Subcutaneous abdominal adipose tissue (tissue), 5 donors: Measurements from ENCODE around the gene ZNF318.
A peak's percentile ranks its signal among the peaks of the same experiment; 100 is the strongest.
"Not testable (repeated sequence)": the region's sequence is repeated elsewhere in the genome, so short reads cannot be mapped to it uniquely, and the experiment has no call there.

Experiments used
- H3K27ac ChIP-seq: one replicate; pipeline ENCODE4 v1.7.0; 2013; ENCODE audit warnings: low read depth, mild to moderate bottlenecking, inconsistent platforms, low read length, moderate library complexity
- H3K27me3 ChIP-seq, 5 donors: one replicate each; pipeline ENCODE4 v1.7.0; 2013; ENCODE audit warnings: low read length in 5 of 5, inconsistent platforms in 1 of 5; ENCODE audit not compliant: control insufficient read depth in 5 of 5, insufficient read depth in 4 of 5
- H3K36me3 ChIP-seq, 5 donors: one replicate each; pipeline ENCODE4 v1.7.0; 2013; ENCODE audit warnings: low read length in 5 of 5; ENCODE audit not compliant: control insufficient read depth in 5 of 5, insufficient read depth in 5 of 5
- H3K4me1 ChIP-seq, 5 donors: one replicate each; pipeline ENCODE4 v1.7.0; 2013; ENCODE audit warnings: low read length in 5 of 5, mild to moderate bottlenecking in 3 of 5, moderate library complexity in 1 of 5; ENCODE audit not compliant: control insufficient read depth in 5 of 5, insufficient read depth in 5 of 5
- H3K4me3 ChIP-seq, 5 donors: one replicate each; pipeline ENCODE4 v1.7.0; 2013; ENCODE audit warnings: low read length in 5 of 5, low read depth in 1 of 5
- H3K9ac ChIP-seq, 5 donors: one replicate each; pipeline ENCODE4 v1.7.0; 2013; ENCODE audit warnings: low read length in 5 of 5, mild to moderate bottlenecking in 4 of 5, moderate library complexity in 3 of 5
- H3K9me3 ChIP-seq, 5 donors: one replicate each; pipeline ENCODE4 v1.7.0; 2013; ENCODE audit warnings: low read length in 5 of 5; ENCODE audit not compliant: control insufficient read depth in 5 of 5
- donor health status: healthy.
- donor health status: healthy.
- donor health status: healthy.
- donor health status: healthy.
- donor health status: healthy.

The ZNF318 gene

GRCh38 chr6:43401730-43402129 lies 32.3 kb upstream of the ZNF318 start:
- Histone ChIP-seq H3K9me3 (no peaks in the 10 kb centered on the region), H3K4me1 (peaks cover 0 to 13% (median 6%) of the 10 kb centered on the region in 5 donors), H3K4me3 (no peak overlapping the region), H3K27me3 (no peaks in the 10 kb centered on the region), H3K36me3 (peaks cover 0 to 5% (median 0%) of the 10 kb centered on the region in 5 donors), H3K27ac (no peak overlapping the region), H3K9ac (no peak overlapping the region)

GRCh38 chr6:43399932-43400487 lies 30.6 kb upstream of the ZNF318 start:
- Histone ChIP-seq H3K4me3 (no peak overlapping the region), H3K27me3 (no peaks in the 10 kb centered on the region), H3K36me3 (no peaks in the 10 kb centered on the region), H3K4me1 (peaks cover 0 to 13% (median 6%) of the 10 kb centered on the region in 5 donors), H3K9me3 (no peaks in the 10 kb centered on the region), H3K27ac (no peak overlapping the region), H3K9ac (no peak overlapping the region)

DNA sequence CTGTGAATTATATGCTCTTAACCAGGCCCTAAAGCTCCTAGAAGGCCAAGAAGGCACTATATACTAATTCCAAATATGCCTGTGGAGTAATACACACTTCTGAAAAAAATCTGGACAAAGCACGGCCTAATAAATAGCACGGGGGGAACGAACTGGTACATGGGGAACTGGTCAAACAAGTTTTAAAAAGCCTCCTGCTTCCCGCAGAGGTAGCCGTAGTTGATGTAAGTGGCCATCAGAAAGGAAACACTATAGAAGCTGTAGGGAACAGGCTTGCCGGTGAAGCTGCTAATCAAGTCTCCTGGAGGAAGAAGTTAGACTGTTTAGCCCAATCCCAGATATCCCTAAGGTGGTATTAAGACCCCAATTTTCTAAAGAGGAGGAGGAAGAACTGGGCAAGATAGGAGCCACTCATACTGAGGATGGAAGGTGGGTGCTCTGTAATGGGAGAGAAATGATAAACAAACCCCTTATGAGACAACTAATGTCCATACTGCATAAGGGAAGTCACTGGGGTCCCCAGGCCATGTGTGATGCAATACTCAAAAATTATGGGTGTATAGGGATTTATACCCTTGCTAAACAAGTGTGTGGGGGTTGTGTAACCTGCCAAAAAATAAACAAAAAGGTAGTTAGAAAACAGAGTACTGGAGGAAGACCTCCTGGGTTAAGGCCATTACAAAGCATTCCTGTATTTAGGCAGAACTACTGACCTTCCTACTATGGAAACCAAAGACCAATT lies 27.1 kb upstream of the ZNF318 start:
- Histone ChIP-seq H3K27ac (no peak overlapping the region), H3K27me3 (peaks cover 0 to 4% (median 0%) of the 10 kb centered on the region in 5 donors), H3K9me3 (no peaks in the 10 kb centered on the region), H3K9ac (no peak overlapping the region), H3K4me1 (peaks cover 0 to 13% (median 6%) of the 10 kb centered on the region in 5 donors), H3K4me3 (no peak overlapping the region), H3K36me3 (no peaks in the 10 kb centered on the region)

- Histone ChIP-seq H3K9me3 (no peaks in the 10 kb centered on the region), H3K4me3 (no peak overlapping the region), H3K27ac (no peak overlapping the region), H3K27me3 (peaks cover 0 to 11% (median 4%) of the 10 kb centered on the region in 5 donors), H3K9ac (no peak overlapping the region), H3K36me3 (no peaks in the 10 kb centered on the region), H3K4me1 (peaks cover 0 to 13% (median 6%) of the 10 kb centered on the region in 5 donors)
These were observed 26.3 kb upstream of the ZNF318 start for GRCh38 chr6:43395776-43396175.

GRCh38 chr6:43394982-43395381 lies 25.5 kb upstream of the ZNF318 start:
- H3K36me3 ChIP-seq: no peaks in the 10 kb centered on the region
- H3K9me3 ChIP-seq: no peaks in the 10 kb centered on the region
- H3K9ac ChIP-seq: no peak overlapping the region
- no peak overlapping the region for H3K27ac ChIP-seq
- H3K27me3 ChIP-seq: peaks cover 0 to 11% (median 6%) of the 10 kb centered on the region in 5 donors
- H3K4me3 ChIP-seq: no peak overlapping the region
- peaks cover 0 to 8% (median 4%) of the 10 kb centered on the region in 5 donors for H3K4me1 ChIP-seq

DNA sequence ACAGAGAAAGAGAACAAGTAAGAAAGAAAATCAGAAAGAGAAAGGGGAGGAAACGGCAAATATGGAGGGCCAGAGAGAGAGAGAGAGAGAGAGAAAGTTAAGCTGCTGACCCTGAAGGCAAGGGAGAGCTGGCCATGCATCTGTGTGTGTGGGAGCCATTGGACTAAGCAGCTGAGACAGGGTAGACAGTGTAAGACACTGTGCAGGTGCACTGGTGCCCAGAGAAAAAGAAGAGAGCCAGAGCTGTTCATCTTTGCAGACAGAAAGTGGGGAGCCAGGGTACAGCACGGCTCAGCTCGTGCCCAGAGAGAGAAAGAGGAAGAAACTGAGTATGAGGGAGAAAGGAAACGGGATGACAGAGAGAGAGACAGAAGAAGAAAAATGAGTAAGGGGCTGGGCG lies 24.2 kb upstream of the ZNF318 start:
- peak overlapping the region in 1 of 5 donors; percentile 17 for H3K9ac ChIP-seq
- H3K9me3 ChIP-seq: no peaks in the 10 kb centered on the region
- no peaks in the 10 kb centered on the region for H3K36me3 ChIP-seq
- H3K27me3 ChIP-seq: peaks cover 0 to 14% (median 11%) of the 10 kb centered on the region in 5 donors
- no peak overlapping the region for H3K4me3 ChIP-seq
- no peak overlapping the region for H3K27ac ChIP-seq
- H3K4me1 ChIP-seq: no peaks in the 10 kb centered on the region

DNA sequence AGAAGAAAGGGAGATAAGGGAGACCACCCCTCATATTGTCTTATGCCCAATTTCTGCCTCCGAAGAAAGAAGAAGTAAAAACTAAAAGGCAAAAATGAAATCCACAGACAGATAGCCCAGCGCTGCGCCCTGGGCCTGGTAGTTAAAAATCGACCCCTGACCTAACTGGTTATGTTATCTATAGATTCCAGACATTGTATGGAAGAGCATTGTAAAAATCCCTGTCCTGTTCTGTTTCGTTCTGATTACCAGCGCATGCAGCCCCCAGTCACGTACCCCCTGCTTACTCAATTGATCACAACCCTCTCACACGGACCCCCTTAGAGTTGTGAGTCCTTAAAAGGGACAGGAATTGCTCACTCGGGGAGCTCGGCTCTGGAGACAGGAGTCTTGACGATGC lies 23.7 kb upstream of the ZNF318 start:
- H3K27me3 ChIP-seq: peaks cover 0 to 15% (median 11%) of the 10 kb centered on the region in 5 donors
- not testable (repeated sequence) for H3K27ac ChIP-seq, H3K4me3 ChIP-seq

GRCh38 chr6:43391440-43392031 lies 22.1 kb upstream of the ZNF318 start:
- Histone ChIP-seq H3K4me3 (no peak overlapping the region), H3K27me3 (peaks cover 0 to 18% (median 11%) of the 10 kb centered on the region in 5 donors), H3K9ac (peak overlapping the region in 1 of 5 donors; percentile 1), H3K4me1 (no peaks in the 10 kb centered on the region), H3K27ac (no peak overlapping the region), H3K36me3 (no peaks in the 10 kb centered on the region), H3K9me3 (no peaks in the 10 kb centered on the region)

More for the DNA sequence above, 23.7 kb upstream of the ZNF318 start:
- H3K36me3 ChIP-seq, H3K9me3 ChIP-seq, H3K4me1 ChIP-seq: not testable (repeated sequence)
- H3K9ac ChIP-seq: peak overlapping the region in 1 of 5 donors; percentile 17

DNA sequence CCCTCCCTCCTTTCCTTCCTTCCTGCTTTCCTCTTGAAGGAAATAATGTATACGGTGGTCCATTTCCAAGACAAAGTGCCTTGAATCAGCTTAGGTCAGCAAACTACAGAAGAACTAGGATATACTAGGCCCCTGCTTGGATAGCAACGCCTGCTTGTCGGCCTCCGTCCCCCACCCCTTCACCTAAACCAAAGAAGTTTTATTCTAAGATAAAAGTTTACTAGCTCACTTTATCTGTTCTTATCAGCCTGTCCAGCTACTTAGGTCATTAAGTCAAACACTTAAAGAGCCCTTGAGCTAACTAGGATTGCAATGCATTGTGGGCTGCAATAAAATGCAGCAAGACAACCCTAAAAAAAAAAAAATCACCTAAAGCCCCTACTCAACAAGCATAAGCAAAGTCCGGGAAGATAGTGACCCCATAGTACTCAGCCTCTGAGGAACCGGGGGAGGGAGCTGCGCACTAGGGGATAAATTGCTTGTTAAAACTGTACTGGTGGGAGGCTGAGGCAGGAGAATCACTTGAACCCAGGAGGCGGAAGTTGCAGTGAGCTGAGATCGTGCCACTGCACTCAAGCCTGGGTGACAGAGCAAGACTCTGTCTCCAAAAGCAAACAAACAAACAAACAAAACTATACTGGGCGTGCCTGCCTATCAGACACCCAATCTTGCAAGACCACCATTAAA lies 21.4 kb upstream of the ZNF318 start:
- not testable (repeated sequence) for H3K4me1 ChIP-seq, H3K9ac ChIP-seq, H3K36me3 ChIP-seq, H3K4me3 ChIP-seq, H3K27ac ChIP-seq, H3K9me3 ChIP-seq
- peaks cover 0 to 18% (median 11%) of the 10 kb centered on the region in 5 donors for H3K27me3 ChIP-seq
